NCI-H1930 (cell line): ENCODE data around the gene SMIM44.
"Not testable (repeated sequence)": the region's sequence is repeated elsewhere in the genome, so short reads cannot be mapped to it uniquely, and the experiment has no call there.

Experiments
- DNase-seq, 2 experiments: peaks; one replicate each; lab custom pipeline; 2025; lab: John Stamatoyannopoulos, UW

The SMIM44 gene

GRCh38 chr19:3483226-3483628 is at the start of gene SMIM44:
SMIM44 (minus strand) TSS chr19:3483441; CDS start chr19:3483403, 38 bp downstream.
- DNase-seq: no peak

GRCh38 chr19:3533033-3533432 is 49.8 kb upstream of the SMIM44 start:
- DNase-seq: no peak

GRCh38 chr19:3532154-3532786 is 49.0 kb upstream of the SMIM44 start:
- no peak for DNase-seq

GRCh38 chr19:3531716-3532115 is 48.5 kb upstream of the SMIM44 start:
- DNase-seq: no peak

- DNase-seq: no peak
Observed at GRCh38 chr19:3530389-3530788, 47.1 kb upstream of the SMIM44 start.

GRCh38 chr19:3529299-3529698 is 46.1 kb upstream of the SMIM44 start:
- not testable (repeated sequence) for DNase-seq

- no peak for DNase-seq
Observed at GRCh38 chr19:3528539-3529211, 45.4 kb upstream of the SMIM44 start.

GRCh38 chr19:3528080-3528479 is 44.8 kb upstream of the SMIM44 start:
- no peak for DNase-seq

- no peak for DNase-seq
Observed at GRCh38 chr19:3527238-3527910, 44.1 kb upstream of the SMIM44 start.

- no peak for DNase-seq
Observed at GRCh38 chr19:3526507-3527237, 43.4 kb upstream of the SMIM44 start.

GRCh38 chr19:3524904-3525451 is 41.7 kb upstream of the SMIM44 start:
- DNase-seq: no peak

GRCh38 chr19:3524078-3524842 is 41.0 kb upstream of the SMIM44 start:
- no peak for DNase-seq

GRCh38 chr19:3523361-3524077 is 40.3 kb upstream of the SMIM44 start:
- no peak for DNase-seq

- no peak for DNase-seq
Observed at GRCh38 chr19:3522421-3523360, 39.5 kb upstream of the SMIM44 start.

GRCh38 chr19:3521104-3521445 is 37.8 kb upstream of the SMIM44 start:
- no peak for DNase-seq

GRCh38 chr19:3520166-3521103 is 37.2 kb upstream of the SMIM44 start:
- no peak for DNase-seq

GRCh38 chr19:3519126-3519525 is 35.9 kb upstream of the SMIM44 start:
- no peak for DNase-seq

- no peak for DNase-seq
Observed at GRCh38 chr19:3518659-3519058, 35.4 kb upstream of the SMIM44 start.

GRCh38 chr19:3518255-3518654 is 35.0 kb upstream of the SMIM44 start:
- DNase-seq: no peak
